Measurements from ENCODE around the gene SHROOM3. TPM values are rescaled to one million over a fixed set of nuclear protein-coding genes. Genes with fewer than 3 reads are reported as not detected.

SHROOM3 gene
- total RNA-seq, 2 experiments from 2014 or later, result 0.04 TPM; not detected in 1

- DNase-seq (peak; percentile 6), ATAC-seq (no peak)
- no peak overlapping the region for H3K27ac Mint-ChIP-seq
- no peak overlapping the region for H3K4me3 Mint-ChIP-seq
- peaks cover 23% of the 10 kb centered on the region for H3K27me3 Mint-ChIP-seq
- H3K36me3 Mint-ChIP-seq (ENCODE audit: low read depth), result no peaks in the 10 kb centered on the region
- intact Hi-C loops (cut with DNase I, micrococcal nuclease), result no loop called here
- no peaks in the 10 kb centered on the region for H3K9me3 Mint-ChIP-seq (ENCODE audit: low read depth)
- CTCF ChIA-PET, result no interaction called here
- POLR2A ChIA-PET, result no interaction called here
- no peaks in the 10 kb centered on the region for H3K4me1 Mint-ChIP-seq
These were observed 189.2 kb downstream of the SHROOM3 start for GRCh38 chr4:76624241-76624681.

GRCh38 chr4:76624931-76625715, 190.1 kb downstream of the SHROOM3 start:
- POLR2A ChIA-PET, result no interaction called here
- CTCF ChIA-PET, result no interaction called here
- intact Hi-C loops (cut with DNase I, micrococcal nuclease), result no loop called here
- no peak for ATAC-seq
- peaks cover 23% of the 10 kb centered on the region for H3K27me3 Mint-ChIP-seq
- no peaks in the 10 kb centered on the region for H3K9me3 Mint-ChIP-seq (ENCODE audit: low read depth)
- no peak overlapping the region for H3K4me3 Mint-ChIP-seq
- no peaks in the 10 kb centered on the region for H3K4me1 Mint-ChIP-seq
- H3K27ac Mint-ChIP-seq, result no peak overlapping the region
- DNase-seq, result no peak
- H3K36me3 Mint-ChIP-seq (ENCODE audit: low read depth), result no peaks in the 10 kb centered on the region

- Mint-ChIP-seq H3K4me3 (no peak overlapping the region), H3K36me3 (ENCODE audit: low read depth) (no peaks in the 10 kb centered on the region), H3K27me3 (peaks cover 25% of the 10 kb centered on the region), H3K27ac (no peak overlapping the region), H3K4me1 (no peaks in the 10 kb centered on the region), H3K9me3 (ENCODE audit: low read depth) (no peaks in the 10 kb centered on the region)
- DNase-seq, result no peak
- ChIA-PET CTCF (interaction anchor here (0.7 kb wide), 1 partner anchor 79 kb away, joined by 3 read pairs; no protein-coding TSS in a partner anchor), POLR2A (no interaction called here)
- intact Hi-C loops (cut with DNase I, micrococcal nuclease), result no loop called here
- ATAC-seq, result no peak
These were observed 191.8 kb downstream of the SHROOM3 start for GRCh38 chr4:76626686-76627465.

GRCh38 chr4:76628251-76628650, 193.2 kb downstream of the SHROOM3 start:
- Mint-ChIP-seq H3K36me3 (ENCODE audit: low read depth) (no peaks in the 10 kb centered on the region), H3K27ac (no peak overlapping the region), H3K9me3 (ENCODE audit: low read depth) (no peaks in the 10 kb centered on the region), H3K4me3 (no peak overlapping the region), H3K27me3 (peaks cover 27% of the 10 kb centered on the region), H3K4me1 (no peaks in the 10 kb centered on the region)
- no peak for ATAC-seq
- DNase-seq, result no peak
- intact Hi-C loops (cut with DNase I, micrococcal nuclease), result no loop called here
- CTCF ChIA-PET, result no interaction called here
- POLR2A ChIA-PET, result no interaction called here

GRCh38 chr4:76630741-76631140, 195.7 kb downstream of the SHROOM3 start:
- H3K9me3 Mint-ChIP-seq (ENCODE audit: low read depth), result no peaks in the 10 kb centered on the region
- peaks cover 23% of the 10 kb centered on the region for H3K27me3 Mint-ChIP-seq
- no peaks in the 10 kb centered on the region for H3K4me1 Mint-ChIP-seq
- ChIA-PET CTCF (interaction anchor here (1.1 kb wide), 1 partner anchor 125 kb away, joined by 3 read pairs; no protein-coding TSS in a partner anchor), POLR2A (no interaction called here)
- H3K36me3 Mint-ChIP-seq (ENCODE audit: low read depth), result no peaks in the 10 kb centered on the region
- ATAC-seq (no peak), DNase-seq (no peak)
- intact Hi-C loops (cut with DNase I, micrococcal nuclease), result no loop called here
- H3K4me3 Mint-ChIP-seq, result no peak overlapping the region
- no peak overlapping the region for H3K27ac Mint-ChIP-seq

- H3K27me3 Mint-ChIP-seq, result peaks cover 16% of the 10 kb centered on the region
- no peaks in the 10 kb centered on the region for H3K9me3 Mint-ChIP-seq (ENCODE audit: low read depth)
- ATAC-seq, result no peak
- ChIA-PET CTCF (interaction anchor here (0.6 kb wide), 1 partner anchor 10 kb away, joined by 3 read pairs; no protein-coding TSS in a partner anchor), POLR2A (no interaction called here)
- H3K4me1 Mint-ChIP-seq, result no peaks in the 10 kb centered on the region
- intact Hi-C loops (cut with DNase I, micrococcal nuclease), result no loop called here
- H3K4me3 Mint-ChIP-seq, result no peak overlapping the region
- no peaks in the 10 kb centered on the region for H3K36me3 Mint-ChIP-seq (ENCODE audit: low read depth)
- DNase-seq, result no peak
- H3K27ac Mint-ChIP-seq, result no peak overlapping the region
These were observed 199.2 kb downstream of the SHROOM3 start for GRCh38 chr4:76634220-76634619.

GRCh38 chr4:76637712-76638361, 202.8 kb downstream of the SHROOM3 start:
- peaks cover 8% of the 10 kb centered on the region for H3K27me3 Mint-ChIP-seq
- intact Hi-C loops (cut with DNase I, micrococcal nuclease), result no loop called here
- no peaks in the 10 kb centered on the region for H3K9me3 Mint-ChIP-seq (ENCODE audit: low read depth)
- H3K27ac Mint-ChIP-seq, result no peak overlapping the region
- ATAC-seq, result no peak
- no peak for DNase-seq
- H3K4me3 Mint-ChIP-seq, result no peak overlapping the region
- POLR2A ChIA-PET, result no interaction called here
- CTCF ChIA-PET, result interaction anchor here (0.7 to 0.9 kb wide), 2 partner anchors 12 to 467 kb away, joined by 3 read pairs; no protein-coding TSS in a partner anchor
- H3K36me3 Mint-ChIP-seq (ENCODE audit: low read depth), result no peaks in the 10 kb centered on the region
- H3K4me1 Mint-ChIP-seq, result no peaks in the 10 kb centered on the region

GRCh38 chr4:76639288-76639687, 204.3 kb downstream of the SHROOM3 start:
- ATAC-seq (no peak), DNase-seq (no peak)
- POLR2A ChIA-PET, result no interaction called here
- Mint-ChIP-seq H3K9me3 (ENCODE audit: low read depth) (no peaks in the 10 kb centered on the region), H3K4me3 (no peak overlapping the region), H3K27me3 (peaks cover 10% of the 10 kb centered on the region), H3K4me1 (no peaks in the 10 kb centered on the region), H3K36me3 (ENCODE audit: low read depth) (no peaks in the 10 kb centered on the region), H3K27ac (no peak overlapping the region)
- intact Hi-C loops (cut with DNase I, micrococcal nuclease), result no loop called here
- CTCF ChIA-PET, result no interaction called here

GRCh38 chr4:76640353-76640910, 205.4 kb downstream of the SHROOM3 start:
- H3K4me1 Mint-ChIP-seq, result no peaks in the 10 kb centered on the region
- ChIA-PET POLR2A (no interaction called here), CTCF (interaction anchor here (1.0 kb wide), 1 partner anchor 28 kb away, joined by 3 read pairs; no protein-coding TSS in a partner anchor)
- no peaks in the 10 kb centered on the region for H3K9me3 Mint-ChIP-seq (ENCODE audit: low read depth)
- H3K36me3 Mint-ChIP-seq (ENCODE audit: low read depth), result no peaks in the 10 kb centered on the region
- no peak overlapping the region for H3K4me3 Mint-ChIP-seq
- peaks cover 10% of the 10 kb centered on the region for H3K27me3 Mint-ChIP-seq
- DNase-seq (no peak), ATAC-seq (no peak)
- intact Hi-C loops (cut with DNase I, micrococcal nuclease), result no loop called here
- no peak overlapping the region for H3K27ac Mint-ChIP-seq

GRCh38 chr4:76641351-76641750, 206.3 kb downstream of the SHROOM3 start:
- Mint-ChIP-seq H3K27me3 (peaks cover 12% of the 10 kb centered on the region), H3K9me3 (ENCODE audit: low read depth) (no peaks in the 10 kb centered on the region), H3K36me3 (ENCODE audit: low read depth) (no peaks in the 10 kb centered on the region), H3K27ac (no peak overlapping the region), H3K4me3 (no peak overlapping the region), H3K4me1 (no peaks in the 10 kb centered on the region)
- CTCF ChIA-PET, result no interaction called here
- DNase-seq, result no peak
- intact Hi-C loops (cut with DNase I, micrococcal nuclease), result no loop called here
- POLR2A ChIA-PET, result interaction anchor here (0.7 kb wide), 1 partner anchor 142 kb away, joined by 3 read pairs; no protein-coding TSS in a partner anchor
- ATAC-seq, result no peak

- H3K27ac Mint-ChIP-seq, result no peak overlapping the region
- POLR2A ChIA-PET, result interaction anchor here (0.7 kb wide), 1 partner anchor 142 kb away, joined by 3 read pairs; no protein-coding TSS in a partner anchor
- ATAC-seq, result no peak
- no peaks in the 10 kb centered on the region for H3K36me3 Mint-ChIP-seq (ENCODE audit: low read depth)
- no peak overlapping the region for H3K4me3 Mint-ChIP-seq
- no peaks in the 10 kb centered on the region for H3K9me3 Mint-ChIP-seq (ENCODE audit: low read depth)
- H3K4me1 Mint-ChIP-seq, result no peaks in the 10 kb centered on the region
- intact Hi-C loops (cut with DNase I, micrococcal nuclease), result no loop called here
- no peak for DNase-seq
- H3K27me3 Mint-ChIP-seq, result peaks cover 13% of the 10 kb centered on the region
- CTCF ChIA-PET, result no interaction called here
These were observed 206.7 kb downstream of the SHROOM3 start for GRCh38 chr4:76641758-76642157.
